ENCODE results near the gene ACAN. TPM values are rescaled to one million over a fixed set of nuclear protein-coding genes. Genes with fewer than 3 reads are reported as not detected.

Gene ACAN
- total RNA-seq, 4 donors from 2014 or later: 0.60 to 11.4 (median 1.8) TPM

DNA sequence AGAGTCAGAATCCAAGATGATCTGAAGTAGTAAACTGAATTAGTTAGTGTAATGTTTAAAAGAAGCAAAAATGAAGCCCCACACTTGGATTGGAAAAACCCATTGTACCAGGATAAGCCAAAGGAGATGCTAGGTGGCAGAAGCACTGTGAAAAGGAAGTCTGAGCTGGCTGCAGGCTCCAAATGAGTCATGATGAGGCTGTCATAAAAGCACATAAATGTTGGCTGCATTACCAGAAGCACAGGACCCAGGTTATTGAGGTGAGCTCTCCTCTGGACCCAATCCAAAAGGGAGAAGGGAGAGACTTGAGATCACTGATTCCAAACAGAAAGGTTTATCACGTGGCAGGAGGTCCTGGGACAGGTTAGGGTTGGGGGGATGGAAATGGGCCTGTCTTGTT, 3.2 kb upstream of the ACAN start:
- DNase-seq (ENCODE audit: low spot score in 2 of 2): no peak
- peaks cover 0 to 59% of the 10 kb centered on the region in 2 donors for H3K27me3 ChIP-seq
- peaks cover 0 to 10% (median 2%) of the 10 kb centered on the region in 4 donors for H3K4me1 ChIP-seq
- no peaks in the 10 kb centered on the region for H3K36me3 ChIP-seq
- no peak overlapping the region for H3K27ac ChIP-seq
- TF ChIP-seq, protein P1, sequence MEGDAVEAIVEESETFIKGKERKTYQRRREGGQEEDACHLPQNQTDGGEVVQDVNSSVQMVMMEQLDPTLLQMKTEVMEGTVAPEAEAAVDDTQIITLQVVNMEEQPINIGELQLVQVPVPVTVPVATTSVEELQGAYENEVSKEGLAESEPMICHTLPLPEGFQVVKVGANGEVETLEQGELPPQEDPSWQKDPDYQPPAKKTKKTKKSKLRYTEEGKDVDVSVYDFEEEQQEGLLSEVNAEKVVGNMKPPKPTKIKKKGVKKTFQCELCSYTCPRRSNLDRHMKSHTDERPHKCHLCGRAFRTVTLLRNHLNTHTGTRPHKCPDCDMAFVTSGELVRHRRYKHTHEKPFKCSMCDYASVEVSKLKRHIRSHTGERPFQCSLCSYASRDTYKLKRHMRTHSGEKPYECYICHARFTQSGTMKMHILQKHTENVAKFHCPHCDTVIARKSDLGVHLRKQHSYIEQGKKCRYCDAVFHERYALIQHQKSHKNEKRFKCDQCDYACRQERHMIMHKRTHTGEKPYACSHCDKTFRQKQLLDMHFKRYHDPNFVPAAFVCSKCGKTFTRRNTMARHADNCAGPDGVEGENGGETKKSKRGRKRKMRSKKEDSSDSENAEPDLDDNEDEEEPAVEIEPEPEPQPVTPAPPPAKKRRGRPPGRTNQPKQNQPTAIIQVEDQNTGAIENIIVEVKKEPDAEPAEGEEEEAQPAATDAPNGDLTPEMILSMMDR (IDR thresholded peaks at IDR 0.05): no peak
- TF ChIP-seq EP300 (IDR thresholded peaks at IDR 0.05): no peak
- TF ChIP-seq POLR2A (IDR thresholded peaks at IDR 0.05): no peak
- 56 to 78% methylated on average over 1 of the region's 1 CpG for WGBS, 2 donors
- no peaks in the 10 kb centered on the region for H3K9me3 ChIP-seq
- H3K4me3 ChIP-seq: no peak overlapping the region

DNA sequence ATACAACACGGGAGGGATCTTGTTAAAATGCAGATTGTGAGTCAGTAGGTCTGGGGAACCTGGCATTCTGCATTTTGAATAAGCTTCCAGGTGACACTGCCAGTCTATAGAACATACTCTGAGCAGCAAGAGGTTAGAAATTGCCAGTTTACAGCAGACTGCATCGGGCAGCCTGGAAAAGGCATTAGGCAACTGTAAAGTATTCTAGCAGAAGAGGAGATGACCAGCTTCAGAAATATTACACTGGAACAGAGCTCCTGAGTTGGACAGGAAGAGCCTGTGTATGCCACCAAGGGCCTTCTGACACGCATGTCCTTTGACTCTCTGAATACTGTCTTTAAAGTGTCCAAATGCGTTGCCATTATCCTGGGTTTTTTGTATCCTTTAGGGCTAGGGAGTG, 2.5 kb upstream of the ACAN start:
- TF ChIP-seq, protein P1 (IDR thresholded peaks at IDR 0.05): no peak
- TF ChIP-seq POLR2A (IDR thresholded peaks at IDR 0.05) (no peak), EP300 (IDR thresholded peaks at IDR 0.05) (no peak)
- 78 to 83% methylated on average over 4 of the region's 4 CpGs for WGBS, 2 donors
- no peaks in the 10 kb centered on the region for H3K36me3 ChIP-seq
- H3K9me3 ChIP-seq: no peaks in the 10 kb centered on the region
- H3K4me3 ChIP-seq: no peak overlapping the region
- H3K27me3 ChIP-seq: peaks cover 0 to 66% of the 10 kb centered on the region in 2 donors
- H3K4me1 ChIP-seq: peaks cover 0 to 10% (median 2%) of the 10 kb centered on the region in 4 donors
- H3K27ac ChIP-seq: no peak overlapping the region
- DNase-seq (ENCODE audit: low spot score in 2 of 2): no peak

DNA sequence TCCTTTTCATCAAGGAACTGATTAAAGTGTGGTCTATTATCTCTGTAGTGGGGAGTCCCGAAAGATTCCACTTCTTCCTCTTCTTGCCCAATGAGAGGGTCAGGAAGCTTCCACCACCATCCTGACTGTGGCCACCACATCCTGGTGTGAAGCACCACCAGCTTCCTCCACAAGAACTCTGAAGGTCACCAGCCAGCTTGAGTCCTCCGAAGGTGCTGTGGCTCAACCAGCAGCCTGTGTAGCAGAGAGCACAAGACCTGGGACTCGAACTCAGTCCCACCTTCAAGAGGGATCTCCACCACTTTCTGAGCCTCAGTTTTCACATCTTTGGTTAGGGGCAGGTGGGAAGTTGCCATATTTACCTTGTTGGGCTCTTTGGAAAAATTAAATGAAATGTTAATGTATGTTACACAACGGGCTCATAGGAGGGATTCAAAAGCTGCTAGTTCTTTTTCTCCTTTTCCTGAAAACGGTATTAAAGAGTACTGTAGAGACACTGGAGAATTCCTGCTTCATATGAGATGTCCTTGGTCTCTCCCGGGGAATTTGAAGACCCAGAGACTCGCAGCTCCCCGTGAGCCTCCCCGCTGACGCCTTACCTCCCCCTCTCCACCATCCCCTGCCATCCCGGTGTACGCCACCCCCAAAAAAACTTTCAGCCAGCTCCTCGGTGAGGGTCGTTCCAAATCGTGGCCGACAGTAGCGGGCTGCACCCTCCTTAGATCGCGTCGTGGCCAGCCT, 816 bp upstream of the ACAN start:
- Histone ChIP-seq H3K4me3 (peak overlapping the region in 2 of 4 donors; percentile 23 to 38), H3K36me3 (no peaks in the 10 kb centered on the region), H3K9me3 (no peaks in the 10 kb centered on the region), H3K27me3 (peaks cover 0 to 83% of the 10 kb centered on the region in 2 donors), H3K27ac (no peak overlapping the region), H3K4me1 (peaks cover 0 to 10% (median 2%) of the 10 kb centered on the region in 4 donors)
- no peak for TF ChIP-seq POLR2A (IDR thresholded peaks at IDR 0.05)
- TF ChIP-seq, protein P1 (IDR thresholded peaks at IDR 0.05): no peak
- WGBS, 2 donors: 14 to 17% methylated on average over 16 to 20 of the region's 20 CpGs
- DNase-seq (ENCODE audit: low spot score in 2 of 2): no peak

DNA sequence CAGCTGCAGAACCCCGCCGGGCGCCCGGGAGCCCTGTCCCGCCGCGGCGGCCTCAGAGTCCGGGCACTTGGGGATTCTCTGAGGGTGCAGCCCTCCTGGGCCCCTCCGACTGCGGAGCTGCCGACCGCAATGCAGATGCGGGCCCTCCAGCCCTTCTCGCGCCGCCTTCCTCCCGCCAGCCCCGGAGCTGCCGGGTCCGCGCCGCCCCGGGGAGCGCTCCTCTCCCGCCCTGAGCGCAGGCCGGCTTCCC, 320 bp upstream of the ACAN start:
- Histone ChIP-seq H3K9me3 (no peaks in the 10 kb centered on the region), H3K27me3 (peaks cover 0 to 84% of the 10 kb centered on the region in 2 donors), H3K4me1 (peaks cover 0 to 10% (median 2%) of the 10 kb centered on the region in 4 donors), H3K27ac (no peak overlapping the region), H3K36me3 (no peaks in the 10 kb centered on the region), H3K4me3 (peak overlapping the region in 2 of 4 donors; percentile 23 to 38)
- 1% methylated on average over 24 of the region's 28 CpGs; no CpG with 5 or more reads in 1 of the 2 donors for WGBS, 2 donors
- TF ChIP-seq, protein P1 (IDR thresholded peaks at IDR 0.05): no peak
- no peak for TF ChIP-seq EP300 (IDR thresholded peaks at IDR 0.05)
- TF ChIP-seq POLR2A (IDR thresholded peaks at IDR 0.05): no peak
- DNase-seq (ENCODE audit: low spot score in 2 of 2): no peak

DNA sequence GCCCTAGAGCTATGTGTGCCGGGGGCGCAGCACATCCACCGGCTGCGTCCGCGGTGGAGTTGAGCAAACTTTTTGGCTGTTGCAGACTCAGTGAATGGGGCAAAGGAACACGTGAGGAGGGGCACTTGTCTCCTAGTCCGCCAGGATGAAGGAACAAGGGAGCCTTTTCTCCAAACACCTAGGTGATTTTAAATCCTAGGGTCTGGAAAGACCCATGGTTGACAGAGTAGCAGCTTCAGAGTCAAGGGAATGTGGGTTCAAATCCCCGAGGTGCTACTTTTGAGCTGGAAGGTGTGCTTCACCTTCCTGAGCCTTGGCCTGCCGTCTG, 648 bp downstream of the ACAN start:
- TF ChIP-seq POLR2A (IDR thresholded peaks at IDR 0.05) (no peak), EP300 (IDR thresholded peaks at IDR 0.05) (no peak)
- TF ChIP-seq, protein P1 (IDR thresholded peaks at IDR 0.05): no peak
- DNase-seq (ENCODE audit: low spot score in 2 of 2): no peak
- no peaks in the 10 kb centered on the region for H3K9me3 ChIP-seq
- WGBS, 2 donors: 16 to 23% methylated on average over 10 of the region's 10 CpGs
- peaks cover 0 to 76% of the 10 kb centered on the region in 2 donors for H3K27me3 ChIP-seq
- H3K4me1 ChIP-seq: peaks cover 0 to 10% (median 2%) of the 10 kb centered on the region in 4 donors
- no peaks in the 10 kb centered on the region for H3K36me3 ChIP-seq
- H3K27ac ChIP-seq: no peak overlapping the region
- peak overlapping the region in 1 of 4 donors; percentile 38 for H3K4me3 ChIP-seq

Data from tibial nerve (tissue), 4 donors.